ENCODE data around the gene MYH4.

The MYH4 gene

GRCh38 chr17:10469459-10469858 is at the start of gene MYH4:
MYH4 (minus strand) TSS chr17:10469559; CDS start chr17:10466745, 2,814 bp downstream.
- H3K4me3 ChIP-seq (ENCODE audit: low read length) = no peak within 1 kb of the TSS
- no peak for DNase-seq (ENCODE audit: low read depth)
- no peak for TF ChIP-seq CTCF (IDR thresholded peaks at IDR 0.05; ENCODE audit: insufficient read depth, low read depth, low read length, missing control alignments)

- no peak within 1 kb of the TSS for H3K4me3 ChIP-seq (ENCODE audit: low read length)
- no peak for TF ChIP-seq CTCF (IDR thresholded peaks at IDR 0.05; ENCODE audit: insufficient read depth, low read depth, low read length, missing control alignments)
- no peak for DNase-seq (ENCODE audit: low read depth)
Measured at GRCh38 chr17:10518271-10519037, 49.1 kb upstream of the MYH4 start, which contains the start of gene MYH1. MYH1 (minus strand) TSS chr17:10518542; CDS start chr17:10516642, 1,900 bp downstream.

- DNase-seq (ENCODE audit: low read depth) = no peak
- no peak for TF ChIP-seq CTCF (IDR thresholded peaks at IDR 0.05; ENCODE audit: insufficient read depth, low read depth, low read length, missing control alignments)
- H3K4me3 ChIP-seq (ENCODE audit: low read length) = no peak overlapping the region
Measured at GRCh38 chr17:10516638-10517037, 47.3 kb upstream of the MYH4 start.

DNA sequence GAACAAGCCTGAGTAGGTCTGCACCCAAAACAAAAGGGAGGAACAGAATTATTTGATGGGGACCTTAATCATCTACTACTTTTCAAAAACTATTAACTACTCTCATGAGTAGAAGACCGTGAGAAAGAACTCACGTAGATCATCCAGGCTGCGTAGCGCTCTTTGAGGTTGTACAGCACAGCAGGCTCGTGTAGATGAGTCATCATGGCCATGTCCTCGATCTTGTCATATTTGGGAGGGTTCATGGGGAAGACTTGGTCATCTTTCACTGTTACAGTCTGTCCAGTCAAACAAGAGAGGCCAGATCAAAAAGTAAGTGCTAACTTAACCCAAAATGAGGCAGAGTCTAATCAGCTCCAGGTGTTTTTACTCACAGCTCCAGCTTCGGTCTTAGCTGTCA is 46.7 kb upstream of the MYH4 start:
- TF ChIP-seq CTCF (IDR thresholded peaks at IDR 0.05; ENCODE audit: insufficient read depth, low read depth, low read length, missing control alignments) = no peak
- no peak overlapping the region for H3K4me3 ChIP-seq (ENCODE audit: low read length)

GRCh38 chr17:10513299-10514067 is 44.1 kb upstream of the MYH4 start:
- H3K4me3 ChIP-seq (ENCODE audit: low read length) = no peak overlapping the region
- DNase-seq (ENCODE audit: low read depth) = no peak
- no peak for TF ChIP-seq CTCF (IDR thresholded peaks at IDR 0.05; ENCODE audit: insufficient read depth, low read depth, low read length, missing control alignments)

More for the DNA sequence above, 46.7 kb upstream of the MYH4 start:
- DNase-seq (ENCODE audit: low read depth) = no peak

GRCh38 chr17:10512856-10513255 is 43.5 kb upstream of the MYH4 start:
- no peak overlapping the region for H3K4me3 ChIP-seq (ENCODE audit: low read length)
- TF ChIP-seq CTCF (IDR thresholded peaks at IDR 0.05; ENCODE audit: insufficient read depth, low read depth, low read length, missing control alignments) = no peak
- no peak for DNase-seq (ENCODE audit: low read depth)

Data from epithelial cell of esophagus (primary cell).